Right lung (tissue), 5 donors: ENCODE measurements around the gene NASP. TPM values are rescaled to one million over a fixed set of nuclear protein-coding genes. Genes with fewer than 3 reads are reported as not detected.

ENCODE experiments used
- DNase-seq, 2 donors: peaks; one replicate each; pipeline ENCODE4 v3.0.0-alpha.2; 2013
- polyA plus RNA-seq, 5 donors: library from polyadenylated mRNA; unstranded; fragments of 120-200 nt; gene quantifications; one replicate each; pipeline versions ENCODE4 v1.2.1 to v1.2.3, GENCODE V29; 2013; ENCODE audit warnings: inconsistent platforms in 1 of 5, low replicate concordance in 1 of 5; ENCODE audit not compliant: insufficient read length in 5 of 5, insufficient read depth in 1 of 5

Gene NASP
- polyA plus RNA-seq, 5 donors = 270 to 425 (median 352) TPM

- DNase-seq = no peak
Observed at GRCh38 chr1:45612941-45613579, 29.2 kb downstream of the NASP start.

GRCh38 chr1:45615885-45616284, 32.0 kb downstream of the NASP start:
- DNase-seq = no peak

GRCh38 chr1:45617618-45618017, 33.8 kb downstream of the NASP start:
- no peak for DNase-seq

- no peak for DNase-seq
Observed at GRCh38 chr1:45619149-45619921, 35.5 kb downstream of the NASP start.

GRCh38 chr1:45620588-45621500, 37.0 kb downstream of the NASP start:
- DNase-seq = no peak

GRCh38 chr1:45621501-45621836, 37.6 kb downstream of the NASP start:
- DNase-seq = no peak

- no peak for DNase-seq
Observed at GRCh38 chr1:45621895-45622523, 38.2 kb downstream of the NASP start.

- peak in 1 of 2 donors; percentile 18 for DNase-seq
Observed at GRCh38 chr1:45622524-45623394, 38.9 kb downstream of the NASP start.

GRCh38 chr1:45623972-45624371, 40.1 kb downstream of the NASP start, which contains the start of gene CCDC17:
TSS of gene CCDC17 (minus strand) at chr1:45624054. CDS start at chr1:45623909, 145 bp downstream.
- no peak for DNase-seq

GRCh38 chr1:45629035-45629434, 45.2 kb downstream of the NASP start:
- no peak for DNase-seq

GRCh38 chr1:45630429-45630828, 46.6 kb downstream of the NASP start:
- DNase-seq = no peak

- no peak for DNase-seq
Observed at GRCh38 chr1:45635211-45635610, 51.4 kb downstream of the NASP start.

- no peak for DNase-seq
Observed at GRCh38 chr1:45640293-45640692, 56.5 kb downstream of the NASP start.

- DNase-seq = no peak
Observed at GRCh38 chr1:45643321-45643720, 59.5 kb downstream of the NASP start.

GRCh38 chr1:45643978-45644377, 60.1 kb downstream of the NASP start:
- DNase-seq = peak in 1 of 2 donors; percentile 8

- DNase-seq = no peak
Observed at GRCh38 chr1:45644661-45645060, 60.8 kb downstream of the NASP start.

GRCh38 chr1:45647248-45648021, 63.6 kb downstream of the NASP start:
- DNase-seq = no peak

- DNase-seq = no peak
Observed at GRCh38 chr1:45654540-45655280, 70.9 kb downstream of the NASP start.

- no peak for DNase-seq
Observed at GRCh38 chr1:45656573-45657226, 72.9 kb downstream of the NASP start.
